Erythroblast (primary cell): Measurements from ENCODE around the gene TSPAN13.

Experiments used
- GATA1 ChIP-seq: IDR thresholded peaks from 2 replicates; pipeline ENCODE4 v1.6.1; 2011; ENCODE audit warnings: low read depth, mild to moderate bottlenecking, control low read depth, low read length, moderate library complexity
- POLR2A ChIP-seq: IDR thresholded peaks from 2 replicates; pipeline ENCODE4 v1.6.1; 2011; ENCODE audit warnings: mild to moderate bottlenecking, low read length

- TF ChIP-seq POLR2A = no peak
- TF ChIP-seq GATA1 = no peak
These were observed 63.3 kb downstream of the TSPAN13 start for GRCh38 chr7:16816824-16817223.
